HCT116 (cell line): ENCODE data around the gene TUT7. TPM values are rescaled to one million over a fixed set of nuclear protein-coding genes. Genes with fewer than 3 reads are reported as not detected.

Experiments used
- ATAC-seq: fragments of 200-7000 bp; cut with Tn5 transposase; 2 replicates; pipeline ENCODE4 v1.9.1; 2020; ENCODE audit warnings: mild to moderate bottlenecking, moderate library complexity
- BruUV-seq: library from RNA; stranded (reverse); fragments of 400-500 nt; replicated peaks from 2 replicates; lab custom pipeline; 2021; lab: Mats Ljungman, UMichigan
- CTCF ChIA-PET: fragments of 300-600 bp; sonication (Branson Sonifier 250); formaldehyde crosslinking; loops from one replicate; lab custom pipeline; 2021; ENCODE audit warnings: antibody characterized with exemption; lab: Charles Lee
- POLR2A ChIA-PET: fragments of 300-600, 350-600 bp; sonication (Branson Sonifier 250); formaldehyde crosslinking; loops from one replicate; lab custom pipeline; 2021; ENCODE audit warnings: antibody characterized with exemption; lab: Charles Lee
- RAD21 ChIA-PET, 2 experiments: fragments of 300-600 bp; sonication (Branson Sonifier 250); formaldehyde crosslinking; loops; one replicate each; lab custom pipeline; 2023; ENCODE audit warnings: low total read pairs in 2 of 2; ENCODE audit not compliant: uncharacterized antibody in 2 of 2, unreplicated experiment in 2 of 2, low non-redundant PET in 1 of 2; lab: Charles Lee
- DNase-seq: peaks from one replicate; pipeline ENCODE4 v3.0.0-alpha.2; 2010; ENCODE audit warnings: low read depth, low spot score
- H2AFZ ChIP-seq: fragments of 200-600 bp; shearing (Covaris generic), sonication (generic); 2 replicates; pipeline ENCODE4 v1.6.1; 2017; ENCODE audit warnings: low read depth, mixed run types, mixed read lengths, antibody characterized with exemption, low read length; ENCODE audit not compliant: poor library complexity, severe bottlenecking
- H3K27ac ChIP-seq: 2 replicates; pipeline ENCODE4 v1.5.1; 2012; ENCODE audit warnings: low read depth, low read length
- H3K27me3 ChIP-seq: fragments of 200-600 bp; sonication (generic); 2 replicates; pipeline ENCODE4 v1.6.1; 2016; ENCODE audit warnings: mixed run types, low read length, mixed read lengths; ENCODE audit not compliant: insufficient read depth
- H3K36me3 ChIP-seq, 2 experiments: fragments of 200-500 bp in 1 of 2; fragments of 200-600 bp in 1 of 2; sonication (Bioruptor generic) in 1 of 2; sonication (generic) in 1 of 2; 2 replicates each; pipeline versions ENCODE4 v1.5.1 to v1.6.1; 2014 to 2016; ENCODE audit warnings: low read length in 2 of 2, inconsistent platforms in 1 of 2, mixed read lengths in 1 of 2, mixed run types in 1 of 2; ENCODE audit not compliant: insufficient read depth in 2 of 2, control insufficient read depth in 1 of 2
- H3K4me1 ChIP-seq, 2 experiments: fragments of 200-600 bp in 1 of 2; sonication (generic) in 1 of 2; 2 replicates each; pipeline versions ENCODE4 v1.5.1 to v1.6.1; 2012 to 2017; ENCODE audit warnings: low read length in 2 of 2, inconsistent platforms in 1 of 2, mild to moderate bottlenecking in 1 of 2, mixed read lengths in 1 of 2, mixed run types in 1 of 2, moderate library complexity in 1 of 2; ENCODE audit not compliant: insufficient read depth in 2 of 2, control insufficient read depth in 1 of 2
- H3K4me2 ChIP-seq: fragments of 200-600 bp; sonication (generic); 2 replicates; pipeline ENCODE4 v1.6.1; 2017; ENCODE audit warnings: mixed run types, low read length, mixed read lengths
- H3K4me3 ChIP-seq, 2 experiments: fragments of 200-600 bp in 1 of 2; sonication (generic) in 1 of 2; replicated peaks in 1 of 2; 2 replicates each; pipeline ENCODE4 v1.5.1; 2011 to 2016; ENCODE audit warnings: low read length in 2 of 2, control low read depth in 1 of 2, low read depth in 1 of 2, mild to moderate bottlenecking in 1 of 2, mixed read lengths in 1 of 2, mixed run types in 1 of 2
- H3K79me2 ChIP-seq: fragments of 200-600 bp; sonication (generic); 2 replicates; pipeline ENCODE4 v1.6.1; 2017; ENCODE audit warnings: mild to moderate bottlenecking, mixed run types, low read length, moderate library complexity, mixed read lengths; ENCODE audit not compliant: insufficient read depth
- H3K9ac ChIP-seq: fragments of 200-600 bp; sonication (generic); 2 replicates; pipeline ENCODE4 v1.6.1; 2016; ENCODE audit warnings: low read length, mixed read lengths
- H3K9me2 ChIP-seq: fragments of 200-600 bp; sonication (generic), shearing (Covaris generic); 2 replicates; pipeline ENCODE4 v1.6.1; 2017; ENCODE audit warnings: mixed run types, mild to moderate bottlenecking, moderate library complexity; ENCODE audit not compliant: insufficient read depth
- H3K9me3 ChIP-seq, 2 experiments: fragments of 200-500 bp in 1 of 2; fragments of 200-600 bp in 1 of 2; sonication (Bioruptor generic) in 1 of 2; sonication (generic) in 1 of 2; 2 replicates each; pipeline ENCODE4 v1.6.1; 2014 to 2017; ENCODE audit warnings: low read length in 2 of 2, mixed read lengths in 2 of 2, inconsistent platforms in 1 of 2, low read depth in 1 of 2, mild to moderate bottlenecking in 1 of 2, mixed run types in 1 of 2, moderate library complexity in 1 of 2; ENCODE audit not compliant: control insufficient read depth in 1 of 2, insufficient read depth in 1 of 2
- H4K20me1 ChIP-seq: fragments of 200-600 bp; sonication (generic), shearing (Covaris generic); 2 replicates; pipeline ENCODE4 v1.6.1; 2017; ENCODE audit warnings: mixed run types, mild to moderate bottlenecking, moderate library complexity; ENCODE audit not compliant: insufficient read depth
- CBX3 ChIP-seq: IDR thresholded peaks from 2 replicates; pipeline ENCODE4 v1.6.1; 2012; ENCODE audit warnings: low read depth
- CEBPB ChIP-seq: IDR thresholded peaks from 2 replicates; pipeline ENCODE4 v1.6.1; 2012; ENCODE audit warnings: low read depth
- EGR1 ChIP-seq: IDR thresholded peaks from 2 replicates; pipeline ENCODE4 v1.6.1; 2012; ENCODE audit warnings: low read depth
- ELF1 ChIP-seq: IDR thresholded peaks from 2 replicates; pipeline ENCODE4 v1.6.1; 2012; ENCODE audit warnings: low read depth, borderline replicate concordance
- EZH2 ChIP-seq: fragments of 200-600 bp; sonication (generic); IDR thresholded peaks from 2 replicates; pipeline ENCODE4 v1.6.1; 2017; ENCODE audit warnings: antibody characterized with exemption, mixed run types
- EZH2phosphoT487 ChIP-seq: fragments of 200-600 bp; IDR thresholded peaks from 2 replicates; pipeline ENCODE4 v1.6.1; 2018; ENCODE audit warnings: antibody characterized with exemption, borderline replicate concordance
- JUND ChIP-seq: IDR thresholded peaks from 2 replicates; pipeline ENCODE4 v1.6.1; 2012
- MAX ChIP-seq: IDR thresholded peaks from 2 replicates; pipeline ENCODE4 v1.6.1; 2012
- POLR2AphosphoS5 ChIP-seq: IDR thresholded peaks from 2 replicates; pipeline ENCODE4 v1.6.1; 2011; ENCODE audit warnings: mild to moderate bottlenecking, low read depth, low read length, moderate library complexity
- RAD21 ChIP-seq: IDR thresholded peaks from 2 replicates; pipeline ENCODE4 v1.6.1; 2012; ENCODE audit warnings: low read depth, mild to moderate bottlenecking
- REST ChIP-seq: IDR thresholded peaks from 2 replicates; pipeline ENCODE4 v1.6.1; 2012; ENCODE audit warnings: low read depth
- SIN3A ChIP-seq: IDR thresholded peaks from 2 replicates; pipeline ENCODE4 v1.6.1; 2012; ENCODE audit warnings: low read depth
- SP1 ChIP-seq: IDR thresholded peaks from 2 replicates; pipeline ENCODE4 v1.6.1; 2012; ENCODE audit warnings: low read depth
- SRF ChIP-seq: IDR thresholded peaks from 2 replicates; pipeline ENCODE4 v1.6.1; 2012; ENCODE audit warnings: low read depth
- YY1 ChIP-seq: IDR thresholded peaks from 2 replicates; pipeline ENCODE4 v1.6.1; 2011; ENCODE audit warnings: low read length, low read depth, moderate library complexity, mild to moderate bottlenecking; ENCODE audit not compliant: insufficient replicate concordance; ENCODE audit errors: extremely low read depth
- ZBTB33 ChIP-seq: IDR thresholded peaks from 2 replicates; pipeline ENCODE4 v1.6.1; 2011; ENCODE audit warnings: mild to moderate bottlenecking, low read length, moderate library complexity; ENCODE audit not compliant: insufficient replicate concordance; ENCODE audit errors: extremely low read depth
- ZFX ChIP-seq: fragments of 450-650 bp; IDR thresholded peaks from 2 replicates; pipeline ENCODE4 v1.6.1; 2017
- ZNF274 ChIP-seq: fragments of 200-500 bp; sonication (Bioruptor generic); IDR thresholded peaks from 2 replicates; pipeline ENCODE4 v1.6.1; 2014; ENCODE audit warnings: mild to moderate bottlenecking, low read depth, low read length, inconsistent platforms
- intact Hi-C: fragments of 100-400 bp; cut with micrococcal nuclease; formaldehyde crosslinking; loops from 2 replicates; pipeline ENCODE4 v1.10.0; 2022
- total RNA-seq: library from RNA; stranded (reverse); gene quantifications from one replicate; pipeline ENCODE4 v1.2.1, GENCODE V29; 2021; ENCODE audit not compliant: unreplicated experiment
- TF ChIP-seq, protein P1 (sequence below), 3 experiments: fragments of 200-600 bp in 1 of 3; sonication (generic) in 1 of 3; IDR thresholded peaks in 2 of 3; conservative IDR thresholded peaks in 1 of 3; 2 replicates each; pipeline ENCODE4 v1.5.1; 2012 to 2017; ENCODE audit warnings: low read depth in 2 of 3, low read length in 2 of 3, antibody characterized with exemption in 1 of 3, borderline replicate concordance in 1 of 3, control low read depth in 1 of 3, mild to moderate bottlenecking in 1 of 3, mixed read lengths in 1 of 3, mixed run types in 1 of 3, moderate library complexity in 1 of 3; ENCODE audit not compliant: insufficient read depth in 1 of 3

TUT7 gene
- total RNA-seq, 1 experiment from 2014 or later, result 23.1 TPM

DNA sequence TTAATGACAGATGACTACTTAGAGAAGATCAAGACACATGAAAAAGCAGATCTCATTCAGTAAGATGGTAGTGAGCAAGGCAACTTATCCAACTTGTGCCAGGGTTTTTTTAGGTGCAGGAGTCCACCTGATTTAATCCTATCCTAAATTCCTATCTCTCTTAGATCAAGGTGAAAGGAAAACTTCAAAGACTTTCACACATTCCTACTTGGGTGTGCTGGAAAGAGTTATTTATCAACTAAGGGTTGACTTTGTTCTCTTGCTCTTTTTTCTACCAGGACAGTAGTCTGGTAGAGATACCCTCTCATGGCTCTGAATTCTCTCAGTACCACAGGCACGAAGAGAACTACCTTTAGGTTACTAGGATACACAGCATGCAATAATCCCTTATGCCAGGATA lies 18.2 kb downstream of the TUT7 start:
- H3K27me3 ChIP-seq, result no peaks in the 10 kb centered on the region
- TF ChIP-seq EZH2phosphoT487 (no peak), CEBPB (no peak), ZBTB33 (no peak), SIN3A (no peak), YY1 (no peak), ZFX (no peak), RAD21 (no peak), ELF1 (no peak), ZNF274 (no peak), SRF (no peak), SP1 (no peak), REST (no peak), EZH2 (no peak), CBX3 (no peak), POLR2AphosphoS5 (no peak), EGR1 (no peak), MAX (no peak), JUND (no peak)
- TF ChIP-seq, protein P1, sequence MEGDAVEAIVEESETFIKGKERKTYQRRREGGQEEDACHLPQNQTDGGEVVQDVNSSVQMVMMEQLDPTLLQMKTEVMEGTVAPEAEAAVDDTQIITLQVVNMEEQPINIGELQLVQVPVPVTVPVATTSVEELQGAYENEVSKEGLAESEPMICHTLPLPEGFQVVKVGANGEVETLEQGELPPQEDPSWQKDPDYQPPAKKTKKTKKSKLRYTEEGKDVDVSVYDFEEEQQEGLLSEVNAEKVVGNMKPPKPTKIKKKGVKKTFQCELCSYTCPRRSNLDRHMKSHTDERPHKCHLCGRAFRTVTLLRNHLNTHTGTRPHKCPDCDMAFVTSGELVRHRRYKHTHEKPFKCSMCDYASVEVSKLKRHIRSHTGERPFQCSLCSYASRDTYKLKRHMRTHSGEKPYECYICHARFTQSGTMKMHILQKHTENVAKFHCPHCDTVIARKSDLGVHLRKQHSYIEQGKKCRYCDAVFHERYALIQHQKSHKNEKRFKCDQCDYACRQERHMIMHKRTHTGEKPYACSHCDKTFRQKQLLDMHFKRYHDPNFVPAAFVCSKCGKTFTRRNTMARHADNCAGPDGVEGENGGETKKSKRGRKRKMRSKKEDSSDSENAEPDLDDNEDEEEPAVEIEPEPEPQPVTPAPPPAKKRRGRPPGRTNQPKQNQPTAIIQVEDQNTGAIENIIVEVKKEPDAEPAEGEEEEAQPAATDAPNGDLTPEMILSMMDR (IDR thresholded peaks at IDR 0.05 in 2 of 3, conservative IDR thresholded peaks at IDR 0.05 in 1 of 3; ENCODE audit: borderline replicate concordance in 1 of 3, insufficient read depth in 1 of 3, low read depth in 2 of 3, low read length in 2 of 3), result no peak
- H4K20me1 ChIP-seq, result no peaks in the 10 kb centered on the region
- H3K36me3 ChIP-seq, result peaks cover 38 to 53% of the 10 kb centered on the region in 2 experiments; a peak in 3 of 4 replicates
- H3K4me3 ChIP-seq, result no peak overlapping the region
- H3K9me3 ChIP-seq, result no peaks in the 10 kb centered on the region
- no peaks in the 10 kb centered on the region for H3K79me2 ChIP-seq
- no TSS peak for BruUV-seq
- RAD21 ChIA-PET, result no interaction called here
- no peak for DNase-seq
- POLR2A ChIA-PET, result no interaction called here
- H3K27ac ChIP-seq, result no peak overlapping the region
- no peaks in the 10 kb centered on the region for H3K9me2 ChIP-seq
- no peak for ATAC-seq
- CTCF ChIA-PET, result no interaction called here
- no peak overlapping the region for H3K4me2 ChIP-seq
- H2AFZ ChIP-seq, result no peak overlapping the region
- intact Hi-C loops, result no loop called here
- no peak overlapping the region for H3K9ac ChIP-seq
- no peaks in the 10 kb centered on the region for H3K4me1 ChIP-seq
